ENCODE results near the gene CCDC81.
"Not testable (repeated sequence)": the region's sequence is repeated elsewhere in the genome, so short reads cannot be mapped to it uniquely, and the experiment has no call there.

CCDC81 gene

GRCh38 chr11:86403458-86403857, 28.8 kb downstream of the CCDC81 start:
- FAIRE-seq (no peak), DNase-seq (ENCODE audit: insufficient read length, low spot score) (no peak)
- no peak for TF ChIP-seq CTCF (IDR thresholded peaks at IDR 0.05; ENCODE audit: insufficient read depth, missing control alignments)

GRCh38 chr11:86408845-86409244, 34.2 kb downstream of the CCDC81 start:
- FAIRE-seq (no peak), DNase-seq (ENCODE audit: insufficient read length, low spot score) (no peak)
- peak; percentile 16 for TF ChIP-seq CTCF (IDR thresholded peaks at IDR 0.05; ENCODE audit: insufficient read depth, missing control alignments)

GRCh38 chr11:86414032-86414431, 39.3 kb downstream of the CCDC81 start:
- FAIRE-seq (no peak), DNase-seq (ENCODE audit: insufficient read length, low spot score) (no peak)
- no peak for TF ChIP-seq CTCF (IDR thresholded peaks at IDR 0.05; ENCODE audit: insufficient read depth, missing control alignments)

GRCh38 chr11:86415026-86415425, 40.3 kb downstream of the CCDC81 start:
- DNase-seq (ENCODE audit: insufficient read length, low spot score): no peak
- no peak for TF ChIP-seq CTCF (IDR thresholded peaks at IDR 0.05; ENCODE audit: insufficient read depth, missing control alignments)
- FAIRE-seq: no peak

GRCh38 chr11:86416494-86416893, 41.8 kb downstream of the CCDC81 start:
- TF ChIP-seq CTCF (IDR thresholded peaks at IDR 0.05; ENCODE audit: insufficient read depth, missing control alignments): no peak
- no peak for DNase-seq (ENCODE audit: insufficient read length, low spot score)
- no peak for FAIRE-seq

GRCh38 chr11:86416951-86417350, 42.3 kb downstream of the CCDC81 start:
- DNase-seq (ENCODE audit: insufficient read length, low spot score); FAIRE-seq: not testable (repeated sequence)

GRCh38 chr11:86418106-86418505, 43.4 kb downstream of the CCDC81 start:
- no peak for DNase-seq (ENCODE audit: insufficient read length, low spot score)
- no peak for TF ChIP-seq CTCF (IDR thresholded peaks at IDR 0.05; ENCODE audit: insufficient read depth, missing control alignments)
- FAIRE-seq: no peak

- no peak for FAIRE-seq
- no peak for DNase-seq (ENCODE audit: insufficient read length, low spot score)
- no peak for TF ChIP-seq CTCF (IDR thresholded peaks at IDR 0.05; ENCODE audit: insufficient read depth, missing control alignments)
Observed at GRCh38 chr11:86418513-86418912, 43.8 kb downstream of the CCDC81 start.

Measured in D721Med (cell line).